ENCODE results near the gene OTUD5. TPM values are rescaled to one million over a fixed set of nuclear protein-coding genes. Genes with fewer than 3 reads are reported as not detected.

The OTUD5 gene
- total RNA-seq, 1 experiment from 2014 or later = 59.5 TPM

GRCh38 chrX:48938721-48939425, 18.5 kb downstream of the OTUD5 start:
- Histone ChIP-seq H3K9me3 (ENCODE audit: control insufficient read depth, insufficient read depth, low read depth, low read length) (no peaks in the 10 kb centered on the region), H3K4me1 (ENCODE audit: control insufficient read depth, insufficient read depth, low read length) (no peaks in the 10 kb centered on the region), H3K27ac (ENCODE audit: low read length) (no peak overlapping the region), H3K36me3 (ENCODE audit: control insufficient read depth, insufficient read depth, low read length) (no peaks in the 10 kb centered on the region; the same call in 1 of the 2 replicates), H3K27me3 (ENCODE audit: control insufficient read depth, insufficient read depth, low read length) (no peaks in the 10 kb centered on the region), H3K4me3 (ENCODE audit: low read depth in 2 of 2, low read length in 2 of 2) (no peak overlapping the region)
- in situ Hi-C loops (cut with HindIII; ENCODE audit: low pct_unique_long_range_greater_than_20kb, low sequenced_read_pairs) = no loop called here
- no TSS peak for BruUV-seq (replicated peaks)
- no peak for ATAC-seq
- TF ChIP-seq POLR2AphosphoS5 (IDR thresholded peaks at IDR 0.05; ENCODE audit: low read depth, low read length) = no peak
- no peak for TF ChIP-seq SIN3A (IDR thresholded peaks at IDR 0.05; ENCODE audit: borderline replicate concordance, insufficient read depth, low read depth, low read length)
- TF ChIP-seq TCF7L2 (IDR thresholded peaks at IDR 0.05; ENCODE audit: low read depth, low read length) = no peak
- no peak for TF ChIP-seq CTCF (IDR thresholded peaks at IDR 0.05)
- TF ChIP-seq, protein P1, sequence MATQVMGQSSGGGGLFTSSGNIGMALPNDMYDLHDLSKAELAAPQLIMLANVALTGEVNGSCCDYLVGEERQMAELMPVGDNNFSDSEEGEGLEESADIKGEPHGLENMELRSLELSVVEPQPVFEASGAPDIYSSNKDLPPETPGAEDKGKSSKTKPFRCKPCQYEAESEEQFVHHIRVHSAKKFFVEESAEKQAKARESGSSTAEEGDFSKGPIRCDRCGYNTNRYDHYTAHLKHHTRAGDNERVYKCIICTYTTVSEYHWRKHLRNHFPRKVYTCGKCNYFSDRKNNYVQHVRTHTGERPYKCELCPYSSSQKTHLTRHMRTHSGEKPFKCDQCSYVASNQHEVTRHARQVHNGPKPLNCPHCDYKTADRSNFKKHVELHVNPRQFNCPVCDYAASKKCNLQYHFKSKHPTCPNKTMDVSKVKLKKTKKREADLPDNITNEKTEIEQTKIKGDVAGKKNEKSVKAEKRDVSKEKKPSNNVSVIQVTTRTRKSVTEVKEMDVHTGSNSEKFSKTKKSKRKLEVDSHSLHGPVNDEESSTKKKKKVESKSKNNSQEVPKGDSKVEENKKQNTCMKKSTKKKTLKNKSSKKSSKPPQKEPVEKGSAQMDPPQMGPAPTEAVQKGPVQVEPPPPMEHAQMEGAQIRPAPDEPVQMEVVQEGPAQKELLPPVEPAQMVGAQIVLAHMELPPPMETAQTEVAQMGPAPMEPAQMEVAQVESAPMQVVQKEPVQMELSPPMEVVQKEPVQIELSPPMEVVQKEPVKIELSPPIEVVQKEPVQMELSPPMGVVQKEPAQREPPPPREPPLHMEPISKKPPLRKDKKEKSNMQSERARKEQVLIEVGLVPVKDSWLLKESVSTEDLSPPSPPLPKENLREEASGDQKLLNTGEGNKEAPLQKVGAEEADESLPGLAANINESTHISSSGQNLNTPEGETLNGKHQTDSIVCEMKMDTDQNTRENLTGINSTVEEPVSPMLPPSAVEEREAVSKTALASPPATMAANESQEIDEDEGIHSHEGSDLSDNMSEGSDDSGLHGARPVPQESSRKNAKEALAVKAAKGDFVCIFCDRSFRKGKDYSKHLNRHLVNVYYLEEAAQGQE (IDR thresholded peaks at IDR 0.05; ENCODE audit: insufficient read depth in 1 of 2, low read depth in 2 of 2, low read length in 1 of 2) = no peak
- ChIA-PET POLR2A (no interaction called here), CTCF (no interaction called here)
- DNase-seq (ENCODE audit: low read depth, low spot score) = no peak
- intact Hi-C loops (cut with micrococcal nuclease; ENCODE audit: unreplicated experiment) = no loop called here

DNA sequence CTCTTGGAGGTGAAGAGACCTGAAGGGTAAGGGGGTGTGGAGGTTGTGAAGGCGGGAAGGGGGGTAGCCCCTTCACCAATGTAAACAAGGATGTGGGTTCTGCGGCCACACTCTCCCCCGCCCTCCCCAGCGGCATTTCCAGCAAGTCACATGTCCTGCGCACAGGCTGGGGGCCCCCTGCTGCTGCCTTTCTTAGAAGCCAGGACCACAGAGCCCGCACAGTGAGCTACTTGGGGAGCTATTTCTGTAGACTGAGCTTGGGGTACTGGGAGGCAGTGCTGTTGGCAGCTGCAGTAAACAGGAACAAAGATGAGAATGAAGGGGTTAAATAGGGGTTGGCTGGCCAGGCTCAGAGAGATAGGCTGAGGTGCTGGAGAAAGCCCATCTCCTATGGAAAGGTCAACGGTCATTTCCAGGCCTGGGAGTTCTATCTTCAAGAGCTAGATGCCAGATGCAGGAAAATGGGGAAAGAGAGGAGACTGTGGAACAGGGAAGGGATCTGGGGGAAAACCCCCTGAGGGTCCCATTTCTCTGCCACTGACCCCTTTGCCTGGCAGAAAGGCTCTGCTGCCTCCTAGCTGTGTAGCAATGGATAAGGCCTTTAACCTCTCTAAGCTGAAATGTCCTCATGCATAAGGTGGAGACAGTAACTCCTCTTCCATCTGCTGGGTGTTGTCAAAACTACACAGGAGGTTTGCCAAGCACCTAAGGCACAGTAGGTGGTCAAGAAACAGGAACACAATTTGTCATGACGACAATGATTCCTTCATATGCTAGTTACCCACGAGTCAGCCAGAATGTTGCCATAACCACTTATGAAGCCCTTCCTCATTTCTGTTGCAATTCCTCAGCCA, 20.1 kb downstream of the OTUD5 start:
- in situ Hi-C loops (cut with HindIII; ENCODE audit: low pct_unique_long_range_greater_than_20kb, low sequenced_read_pairs) = no loop called here

More for the DNA sequence above, 20.1 kb downstream of the OTUD5 start:
- no peak for TF ChIP-seq CTCF (IDR thresholded peaks at IDR 0.05)
- TF ChIP-seq SIN3A (IDR thresholded peaks at IDR 0.05; ENCODE audit: borderline replicate concordance, insufficient read depth, low read depth, low read length) = no peak
- H3K4me3 ChIP-seq (ENCODE audit: low read depth in 2 of 2, low read length in 2 of 2) = no peak overlapping the region
- no peaks in the 10 kb centered on the region for H3K4me1 ChIP-seq (ENCODE audit: control insufficient read depth, insufficient read depth, low read length)
- ChIA-PET CTCF (no interaction called here), POLR2A (no interaction called here)
- intact Hi-C loops (cut with micrococcal nuclease; ENCODE audit: unreplicated experiment) = no loop called here
- H3K27me3 ChIP-seq (ENCODE audit: control insufficient read depth, insufficient read depth, low read length) = no peaks in the 10 kb centered on the region
- no peak overlapping the region for H3K27ac ChIP-seq (ENCODE audit: low read length)
- H3K9me3 ChIP-seq (ENCODE audit: control insufficient read depth, insufficient read depth, low read depth, low read length) = no peaks in the 10 kb centered on the region
- DNase-seq (ENCODE audit: low read depth, low spot score) (no peak), ATAC-seq (no peak)
- H3K36me3 ChIP-seq (ENCODE audit: control insufficient read depth, insufficient read depth, low read length) = no peaks in the 10 kb centered on the region; the same call in 1 of the 2 replicates
- no TSS peak for BruUV-seq (replicated peaks)

Data from Panc1 (cell line).